Activated CD8-positive, alpha-beta memory T cell treated with anti-CD3 and anti-CD28 coated beads for 4 hours (primary cell): ENCODE measurements around the gene CDKN1C.

Source experiments
- DNase-seq, 2 donors: peaks; one replicate each; pipeline ENCODE4 v3.0.0-alpha.2; 2020; ENCODE audit warnings: low read depth in 2 of 2

CDKN1C gene

DNA sequence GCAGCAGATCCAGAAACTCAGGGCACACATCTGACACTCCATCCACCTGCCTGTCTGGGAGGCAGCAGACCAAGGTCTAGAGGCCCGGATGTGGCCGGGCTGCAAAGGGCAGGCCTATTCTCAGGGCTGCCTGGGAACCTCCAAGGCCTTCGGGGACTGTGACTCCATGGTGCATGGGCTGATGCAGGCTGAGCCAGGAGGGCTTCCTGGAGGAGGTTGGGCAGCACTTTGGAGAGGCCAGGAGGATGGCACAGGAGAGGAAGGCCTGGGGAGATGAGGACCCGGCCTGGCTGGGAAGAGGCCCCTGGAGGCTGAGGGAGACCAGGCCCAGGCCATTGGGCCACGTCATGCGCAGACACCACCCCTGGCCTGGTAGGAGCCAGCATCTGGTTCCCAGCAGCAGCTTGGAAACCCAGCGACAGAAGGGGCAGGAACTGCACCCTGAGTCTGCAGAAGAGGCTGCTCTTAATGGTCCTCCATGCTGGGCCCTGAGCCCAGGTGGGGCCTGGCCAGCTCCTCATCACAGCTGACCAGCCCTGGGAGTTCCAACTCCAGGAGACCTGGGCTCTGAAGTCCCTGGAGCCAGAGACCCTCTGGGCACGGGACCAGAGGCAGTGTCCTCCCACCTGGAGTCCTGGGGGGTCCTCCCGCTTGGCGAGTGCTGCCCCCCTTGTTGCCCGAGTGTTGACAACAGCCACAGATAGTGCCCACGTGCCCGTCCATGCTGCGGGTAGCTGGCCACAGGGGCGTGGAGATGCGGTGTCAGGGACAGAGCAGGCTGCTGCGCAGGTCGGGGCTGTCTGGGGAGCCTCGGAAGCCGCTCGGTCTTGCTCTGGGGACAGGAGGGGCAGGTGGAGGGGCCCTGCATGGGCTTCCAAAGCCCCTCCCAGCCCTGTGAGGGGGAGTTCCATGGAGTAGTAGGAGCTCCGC lies 38.1 kb upstream of the CDKN1C start:
- DNase-seq: no peak

DNA sequence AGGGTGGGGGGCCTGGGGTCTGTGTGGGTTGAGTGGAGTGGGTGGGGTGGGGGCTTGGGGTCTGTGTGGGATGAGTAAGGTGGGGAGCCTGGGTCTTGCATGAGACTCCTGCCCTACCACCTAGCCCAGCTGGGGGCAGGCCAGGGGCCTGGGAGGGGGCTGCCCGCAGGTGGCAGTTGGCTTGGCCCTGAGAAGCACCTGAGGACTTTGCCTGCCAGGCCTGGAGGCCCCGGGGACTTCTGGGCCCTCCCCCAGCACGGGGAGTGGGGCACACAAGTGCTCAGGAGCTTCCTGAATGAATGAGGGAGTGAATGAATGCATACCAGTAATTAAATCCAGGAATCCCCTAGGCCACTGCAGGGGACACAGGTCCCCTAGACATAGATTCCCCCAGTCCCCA lies 37.1 kb upstream of the CDKN1C start:
- no peak for DNase-seq

DNA sequence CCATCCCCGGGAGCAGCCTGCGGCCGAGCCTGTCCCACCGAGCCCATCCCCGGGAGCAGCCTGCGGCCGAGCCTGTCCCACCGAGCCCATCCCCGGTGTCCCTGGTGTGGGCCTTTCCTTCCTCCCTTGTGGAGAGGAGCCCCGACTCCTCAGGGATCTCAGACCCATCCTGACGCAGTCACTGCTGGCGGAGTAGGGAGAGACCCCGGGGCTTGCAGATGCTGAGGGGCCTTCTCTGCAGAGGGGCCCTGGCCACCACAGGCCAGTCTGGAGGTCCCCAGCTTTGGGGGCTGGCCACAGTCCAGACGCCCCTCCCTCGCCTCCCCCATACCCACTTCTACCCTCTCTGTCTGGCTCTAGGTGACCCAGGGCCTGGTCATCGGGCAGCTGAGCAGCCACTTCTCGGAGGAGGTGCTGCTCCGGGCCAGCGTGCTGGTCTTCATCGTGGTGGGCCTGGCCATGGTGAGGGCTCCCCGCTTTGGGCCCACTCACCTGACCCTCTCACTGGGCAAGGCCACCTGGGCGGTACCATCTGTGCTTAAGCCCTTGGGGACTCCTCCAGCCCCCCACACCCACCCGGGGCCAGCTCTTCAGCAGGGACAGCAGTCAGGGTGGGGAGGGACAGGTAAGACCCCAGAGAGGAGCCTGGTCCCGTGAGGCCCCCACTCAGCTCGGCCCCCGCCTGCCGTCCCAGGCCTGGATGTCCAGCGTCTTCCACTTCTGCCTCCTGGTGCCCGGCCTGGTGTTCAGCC lies 36.3 kb upstream of the CDKN1C start:
- DNase-seq: no peak

DNA sequence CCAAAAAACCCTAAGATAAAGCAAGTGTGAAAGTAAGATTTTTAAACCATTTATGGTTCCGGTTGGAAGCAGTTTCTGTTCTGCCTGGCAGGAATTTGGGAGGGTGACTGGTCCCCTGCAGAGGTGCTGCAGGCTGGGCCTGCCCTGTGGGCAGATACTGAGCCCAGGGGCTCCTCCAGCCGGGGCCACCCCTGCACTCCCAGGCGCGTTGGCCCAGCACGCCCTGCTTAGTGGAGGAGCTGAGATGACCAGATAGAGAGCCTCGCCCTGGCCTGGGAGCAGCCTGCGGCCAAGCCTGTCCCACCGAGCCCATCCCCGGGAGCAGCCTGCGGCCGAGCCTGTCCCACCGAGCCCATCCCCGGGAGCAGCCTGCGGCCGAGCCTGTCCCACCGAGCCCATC lies 35.7 kb upstream of the CDKN1C start:
- DNase-seq: no peak

DNA sequence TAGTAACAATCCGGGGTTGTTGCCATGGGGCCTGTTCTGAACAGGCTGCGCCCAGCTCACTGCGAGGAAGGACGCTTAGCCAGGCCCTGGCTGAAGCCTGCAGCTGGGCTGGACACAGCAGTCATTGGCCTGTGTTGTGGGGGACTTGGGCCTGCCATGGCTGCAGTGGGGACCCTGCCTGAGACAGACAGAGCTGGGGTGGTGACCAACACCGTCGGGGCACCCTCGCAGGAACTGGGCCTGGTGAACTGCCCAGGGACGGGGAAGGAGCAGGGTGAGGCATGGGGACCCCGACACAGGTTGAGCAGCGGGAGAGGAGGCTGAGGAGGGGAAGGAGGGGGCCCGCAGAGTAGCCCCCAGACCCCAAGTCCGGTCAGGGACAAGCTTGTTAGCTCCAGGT lies 34.8 kb upstream of the CDKN1C start:
- no peak for DNase-seq

DNA sequence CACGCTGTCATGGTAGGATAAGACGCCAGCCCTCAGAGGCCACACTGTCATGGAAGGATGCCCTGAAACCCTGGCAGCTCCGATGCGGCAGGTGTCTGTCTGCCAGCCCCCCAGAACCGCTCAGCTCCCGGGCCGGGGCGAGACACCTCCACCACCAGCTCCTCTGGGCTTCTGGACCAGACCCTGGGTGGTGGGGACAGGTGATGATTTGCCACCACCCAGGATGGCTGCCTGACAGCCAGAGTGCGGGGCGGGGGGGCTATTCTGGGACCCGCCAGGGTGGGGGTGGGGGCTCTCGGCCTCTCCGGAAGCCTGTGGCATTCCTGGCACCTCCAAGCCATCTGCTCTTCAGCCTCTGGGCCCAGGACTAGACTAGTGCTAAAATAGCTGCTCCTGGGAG lies 34.3 kb upstream of the CDKN1C start:
- DNase-seq: no peak

DNA sequence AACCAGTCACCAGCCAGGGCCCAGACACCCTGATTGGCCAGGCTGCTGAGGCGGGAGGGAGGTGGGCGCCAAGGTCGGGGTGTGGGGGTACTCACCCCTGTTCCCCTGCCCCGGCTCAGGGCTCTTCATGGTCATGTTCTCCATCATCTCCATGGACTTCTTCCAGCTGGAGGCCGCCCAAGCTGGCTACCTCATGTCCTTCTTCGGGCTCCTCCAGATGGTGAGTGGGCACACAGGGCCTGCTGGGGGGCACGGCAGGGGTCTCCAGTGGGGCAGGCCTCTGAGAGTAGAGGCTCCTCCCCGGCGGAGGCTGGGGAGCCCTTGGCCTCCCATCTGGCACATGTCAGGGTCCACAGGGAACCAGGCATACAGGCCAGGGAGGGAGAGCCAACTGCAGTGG lies 33.6 kb upstream of the CDKN1C start:
- DNase-seq: no peak

DNA sequence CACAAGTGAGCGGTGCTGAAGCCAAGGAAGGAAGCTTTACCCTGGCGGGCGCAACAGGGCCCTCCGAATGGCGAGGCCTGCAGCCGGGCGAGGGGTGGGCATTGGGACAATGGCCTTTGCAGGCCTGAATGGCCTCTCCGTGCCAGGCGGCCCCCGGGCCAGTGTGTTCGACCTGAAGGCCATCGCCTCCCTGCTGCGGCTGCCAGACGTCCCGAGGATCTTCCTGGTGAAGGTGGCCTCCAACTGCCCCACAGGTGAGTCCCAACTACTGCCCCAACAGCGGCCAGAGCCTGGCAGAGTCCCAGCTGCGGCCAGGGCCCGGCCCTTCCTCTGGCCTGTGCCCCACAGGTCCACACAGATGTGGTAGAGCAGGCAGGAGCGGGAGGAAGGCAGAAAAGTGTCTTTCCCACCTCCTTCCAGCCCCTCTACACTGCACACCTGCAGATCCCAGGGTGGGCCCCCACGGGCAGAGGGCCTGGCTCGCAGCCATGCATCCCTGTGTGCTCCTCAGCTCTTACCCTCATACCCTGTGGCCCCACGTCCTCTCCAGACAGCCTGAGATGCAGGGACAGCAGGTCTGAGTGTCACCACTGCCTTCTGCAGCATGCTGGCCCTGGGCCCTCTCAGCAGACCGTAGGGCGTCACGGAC lies 32.4 kb upstream of the CDKN1C start:
- no peak for DNase-seq

DNA sequence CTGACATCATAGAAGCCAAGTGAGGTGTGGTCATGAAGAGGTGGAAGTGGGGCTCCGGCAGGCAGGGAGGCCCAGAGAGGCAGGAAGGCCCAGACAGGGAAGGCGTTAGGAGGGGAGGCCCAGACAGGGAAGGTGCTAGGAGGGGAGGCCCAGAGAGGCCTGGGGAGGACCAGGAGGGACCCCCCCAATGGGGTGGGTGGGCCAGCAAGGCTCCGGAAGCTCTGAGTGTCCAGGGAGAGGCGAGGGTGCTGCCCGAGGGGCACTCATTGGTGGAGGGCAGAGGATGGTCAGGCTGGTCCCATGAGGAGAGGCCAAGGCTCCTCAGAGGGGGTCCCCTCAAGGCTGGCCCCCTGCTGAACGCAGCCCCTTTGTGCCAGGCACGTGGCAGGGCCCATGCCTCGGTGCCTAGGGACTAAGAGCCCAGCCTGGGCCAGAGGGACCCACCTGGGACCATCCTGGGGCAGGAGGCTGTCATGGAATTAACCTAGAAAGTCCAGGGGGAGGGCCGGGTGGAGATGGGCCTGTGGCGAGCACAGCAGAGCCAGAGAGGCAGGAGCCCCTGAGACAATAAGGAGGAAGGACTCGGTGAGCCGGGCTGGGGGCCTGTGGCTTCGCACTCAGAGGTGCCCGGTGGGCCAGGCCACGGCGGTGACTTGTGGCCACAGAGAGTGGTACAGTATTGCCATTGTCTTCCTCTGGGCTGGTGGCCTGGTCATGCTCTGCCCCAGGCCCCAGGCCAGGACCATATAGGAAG lies 31.5 kb upstream of the CDKN1C start:
- no peak for DNase-seq

DNA sequence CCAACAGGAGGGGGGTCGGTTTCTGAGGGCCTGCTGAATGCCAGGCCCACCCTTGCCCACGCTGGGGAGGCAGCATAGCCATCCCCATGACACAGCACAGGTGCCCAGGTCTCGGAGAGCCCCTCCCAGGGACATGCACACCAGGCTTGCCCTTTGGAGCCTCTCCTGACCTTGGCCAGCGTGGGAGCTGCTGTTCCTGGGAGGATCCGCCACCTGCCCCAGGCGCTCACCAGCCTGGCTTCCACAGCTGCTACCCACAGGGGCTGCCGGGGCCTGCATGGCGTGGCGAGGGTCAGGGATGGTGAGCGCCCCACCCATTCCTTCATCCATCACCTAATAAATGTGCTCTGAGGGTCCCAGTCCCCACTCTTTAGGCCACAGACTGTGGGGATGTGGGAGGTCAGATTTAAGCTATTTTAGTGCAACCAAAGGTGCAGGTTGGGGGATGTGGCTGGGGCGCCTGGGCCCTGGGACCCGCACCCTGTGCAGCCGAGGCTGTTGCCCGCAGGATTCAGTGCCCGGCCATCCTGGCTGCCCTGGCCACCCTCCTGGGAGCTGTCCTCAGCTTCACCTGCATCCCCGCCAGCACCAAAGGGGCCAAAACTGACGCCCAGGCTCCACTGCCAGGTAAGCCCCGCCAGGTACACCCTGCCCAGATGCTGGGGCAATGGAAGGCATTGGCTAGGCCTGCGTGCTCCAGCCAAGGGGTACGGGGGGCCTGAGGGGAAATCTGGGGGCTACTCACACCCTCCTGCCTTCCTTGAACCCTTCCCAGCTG lies 30.7 kb upstream of the CDKN1C start:
- DNase-seq: no peak

DNA sequence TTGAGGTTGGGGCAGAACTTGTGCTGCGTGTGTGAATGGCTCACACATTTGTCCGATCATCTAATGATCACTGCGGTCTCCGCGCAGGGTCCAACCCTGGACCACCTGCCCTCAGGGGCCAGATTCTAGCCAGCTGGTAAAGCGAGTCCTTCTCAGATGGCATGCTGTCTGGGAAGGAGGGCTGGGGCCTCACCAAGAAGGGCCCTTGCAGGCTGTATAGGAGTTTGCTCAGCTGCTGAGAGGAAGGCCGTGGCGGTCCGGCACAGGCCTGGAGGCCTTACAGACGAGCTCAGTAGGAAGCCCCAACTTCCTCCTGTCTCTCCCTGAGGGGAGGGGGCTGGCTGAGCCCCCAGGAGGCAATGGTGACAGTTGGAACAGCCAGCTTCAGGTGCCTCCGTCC lies 29.9 kb upstream of the CDKN1C start:
- DNase-seq: no peak

DNA sequence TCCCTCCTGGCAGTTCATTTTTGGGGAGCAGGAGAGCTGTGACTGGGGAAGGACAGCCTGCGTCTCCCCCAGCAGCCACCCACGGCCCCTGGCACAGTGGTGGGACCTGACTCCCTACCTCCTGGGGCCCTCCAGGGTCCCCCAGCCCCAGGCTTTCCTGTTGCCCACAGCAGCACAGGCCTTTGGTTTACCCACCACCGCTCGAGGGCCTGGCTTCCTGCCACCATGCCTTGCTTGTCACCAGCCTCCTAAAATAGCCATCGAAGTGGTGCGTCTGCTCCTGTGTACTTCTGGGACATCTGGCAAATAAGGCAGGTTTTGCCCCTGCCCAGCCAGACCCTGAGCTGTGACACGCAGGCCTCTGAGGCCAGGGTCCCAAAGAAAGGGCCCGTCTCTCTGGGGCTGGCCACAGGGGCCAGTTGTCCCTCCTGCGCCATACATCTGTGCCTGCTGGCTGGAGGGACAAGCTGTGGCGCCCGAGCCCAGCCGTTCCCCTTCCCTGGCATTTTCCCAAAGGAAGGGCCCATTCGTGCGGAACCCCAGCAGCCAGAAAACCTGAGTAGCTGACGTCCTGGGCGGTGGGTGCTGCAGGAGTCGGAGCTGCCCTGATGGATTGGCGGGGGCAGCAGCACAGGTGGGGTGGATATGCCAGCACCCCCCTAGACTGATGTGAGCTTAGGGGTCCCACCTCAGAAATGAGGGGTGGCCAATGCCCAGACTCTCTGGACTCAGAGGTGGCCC lies 29.1 kb upstream of the CDKN1C start:
- DNase-seq: no peak

DNA sequence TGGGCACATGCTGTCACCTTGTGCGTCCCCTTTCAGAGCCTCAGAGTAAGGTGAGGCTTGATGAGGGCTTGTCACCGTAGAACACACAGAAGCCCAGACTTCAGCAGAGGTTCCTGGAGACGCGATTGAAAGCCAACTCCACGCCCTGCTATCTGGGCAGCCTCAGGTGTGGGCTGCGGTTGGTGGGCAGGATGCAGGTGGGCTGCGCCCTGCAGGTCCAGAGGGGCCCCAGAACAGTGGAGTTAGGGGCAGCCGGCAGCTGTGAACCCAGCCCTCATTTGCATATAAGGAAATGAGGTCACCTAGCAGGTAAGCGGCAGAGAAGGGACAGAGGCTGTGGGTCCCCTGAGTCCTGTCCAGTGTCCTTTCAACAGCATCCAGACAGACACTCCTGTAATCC lies 28.2 kb upstream of the CDKN1C start:
- DNase-seq: no peak

DNA sequence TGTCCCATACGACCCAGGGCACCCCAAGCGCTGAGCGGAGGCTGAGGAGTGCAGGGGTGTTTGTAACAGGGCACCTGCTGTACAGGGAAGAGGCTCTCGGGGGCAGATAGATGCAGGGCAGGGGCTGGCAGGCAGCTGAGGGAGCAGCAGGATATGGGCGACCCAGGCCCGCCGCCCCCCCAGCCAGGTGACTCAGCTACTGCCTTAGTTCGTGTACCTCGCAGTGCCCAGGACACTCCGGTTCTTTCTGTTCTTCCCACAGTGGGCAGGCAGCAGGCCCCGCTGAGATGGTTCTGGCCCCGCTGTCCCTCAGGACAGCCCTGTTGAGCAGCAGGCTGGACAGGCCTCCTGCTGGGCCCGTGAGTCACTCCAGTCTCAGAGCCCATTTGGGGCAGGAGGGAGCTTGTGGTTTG lies 27.4 kb upstream of the CDKN1C start:
- DNase-seq: no peak

DNA sequence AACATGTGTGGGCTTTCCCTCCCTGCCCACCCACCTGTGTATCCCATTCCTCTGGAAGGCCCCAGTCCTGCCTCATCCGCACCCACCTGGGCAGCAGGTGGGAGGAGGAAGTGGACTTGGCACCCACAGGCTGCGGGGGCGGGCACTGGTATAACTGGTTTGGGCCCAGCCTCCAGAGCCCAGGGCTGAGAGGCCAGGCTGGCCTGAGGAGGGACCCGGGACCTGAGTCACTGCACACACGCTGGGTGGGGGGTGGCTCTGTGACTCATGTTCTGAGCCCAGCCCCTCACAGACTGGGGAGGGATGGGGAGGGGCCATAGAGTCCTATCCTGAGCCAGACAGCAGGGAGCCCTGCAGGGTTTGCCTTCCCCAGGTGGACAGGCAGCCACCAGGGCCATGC lies 26.9 kb upstream of the CDKN1C start:
- no peak for DNase-seq

DNA sequence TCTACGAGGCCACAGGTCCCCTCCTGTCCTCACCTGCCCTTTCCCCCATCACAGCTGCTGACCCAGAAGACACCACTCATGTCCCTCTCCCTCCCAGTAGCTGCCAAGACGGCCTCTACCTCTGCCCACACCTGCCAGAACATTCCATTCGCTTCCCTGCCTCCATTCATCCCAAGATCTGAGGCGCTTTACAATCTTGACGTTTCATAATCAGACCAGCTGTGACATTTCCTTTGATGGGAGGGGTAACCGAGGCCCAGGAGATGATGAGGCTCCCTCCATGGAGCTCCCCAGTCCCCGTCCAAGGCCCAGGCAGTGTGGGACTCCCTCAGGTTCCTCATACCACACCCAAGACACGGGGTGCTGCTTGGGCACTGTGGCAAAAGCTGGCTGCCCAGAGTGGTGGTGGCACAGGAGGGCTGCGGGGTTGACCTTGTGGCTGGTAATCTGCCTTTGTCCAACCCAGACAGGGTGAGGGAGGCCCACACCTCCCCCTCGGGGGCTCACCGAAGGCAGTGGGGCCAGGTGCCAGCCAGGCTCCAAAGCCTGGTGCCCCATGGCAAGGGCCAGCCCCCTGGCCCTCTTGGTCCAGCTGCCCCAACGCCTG lies 26.3 kb upstream of the CDKN1C start:
- DNase-seq: no peak

DNA sequence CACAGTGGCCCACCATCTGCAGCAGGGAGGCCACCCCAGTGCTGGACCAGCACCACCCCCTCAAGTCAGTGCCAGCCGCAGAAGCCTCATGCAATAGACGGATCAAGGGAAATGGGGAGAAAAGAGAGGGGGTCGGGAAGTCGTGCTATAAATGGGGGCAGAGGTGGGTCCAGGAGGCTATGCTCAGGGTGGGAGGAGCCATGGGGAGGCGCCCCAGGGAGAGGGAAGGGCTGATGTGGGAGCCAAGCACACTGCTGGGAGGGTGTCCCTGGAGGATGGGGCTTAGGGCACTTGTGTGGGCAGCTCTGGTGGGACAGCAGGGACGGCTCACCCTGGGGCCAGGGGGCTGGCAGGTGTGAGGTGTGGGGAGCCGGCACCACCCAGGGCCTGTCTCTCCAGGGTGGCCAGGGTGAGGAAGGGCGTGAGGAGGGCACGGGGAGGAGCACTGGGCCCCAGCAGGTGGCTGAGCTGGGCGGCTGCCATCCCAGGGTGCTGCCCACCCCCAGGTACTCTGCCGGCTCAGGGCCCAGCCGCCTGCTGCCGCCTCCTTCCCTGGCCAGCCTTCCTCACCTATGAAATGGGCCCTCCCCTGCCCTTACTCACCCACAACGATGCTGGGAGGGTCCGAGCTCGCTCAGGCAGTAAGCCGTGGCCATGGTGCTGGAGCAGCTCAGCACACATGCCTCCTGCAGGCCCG lies 25.7 kb upstream of the CDKN1C start:
- no peak for DNase-seq

DNA sequence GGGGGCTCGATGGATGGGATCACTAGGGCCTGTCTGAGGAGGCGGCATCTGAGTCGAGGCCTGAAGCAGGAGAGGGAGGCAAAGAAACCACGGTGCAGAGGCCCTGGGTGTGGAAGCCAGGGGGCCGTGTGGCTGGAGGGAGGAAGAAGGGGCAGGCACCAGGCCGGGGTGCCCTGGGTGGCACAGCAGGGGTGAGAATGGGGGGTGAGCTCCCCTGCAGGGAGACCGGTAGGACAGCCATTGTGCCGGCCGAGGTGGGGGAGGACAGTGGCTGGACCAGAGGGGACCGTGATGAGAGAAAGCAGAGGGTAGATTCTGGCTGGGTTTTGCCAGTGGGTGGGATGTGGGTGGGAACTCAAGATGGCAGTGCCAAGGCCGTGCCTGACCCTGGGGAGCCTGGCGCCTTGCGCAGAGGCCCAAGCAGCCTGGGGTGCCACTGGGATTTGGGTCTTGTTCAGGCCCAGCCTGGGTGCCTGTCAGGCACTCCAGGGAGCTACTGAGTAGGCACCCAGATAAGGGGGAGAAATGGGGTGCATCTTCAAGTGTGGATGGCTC lies 24.9 kb upstream of the CDKN1C start:
- DNase-seq: no peak
